GM13976 (cell line): ENCODE measurements around the gene HBP1.

Experiments
- DNase-seq: peaks from one replicate; pipeline ENCODE4 v3.0.0; 2012; ENCODE audit warnings: low spot score
- CTCF ChIP-seq: IDR thresholded peaks from 2 replicates; pipeline ENCODE4 v1.5.1; 2012; ENCODE audit warnings: borderline replicate concordance, mild to moderate bottlenecking; ENCODE audit not compliant: insufficient read depth; ENCODE audit errors: extremely low read depth, missing control alignments, control extremely low read depth
- in situ Hi-C: fragments of 300-500 bp; cut with MboI; formaldehyde crosslinking; loops from one replicate; pipeline ENCODE4 v1.12.0; 2022; ENCODE audit warnings: low sequenced_read_pairs, mixed read lengths, inconsistent platforms; ENCODE audit not compliant: unreplicated experiment

The HBP1 gene

DNA sequence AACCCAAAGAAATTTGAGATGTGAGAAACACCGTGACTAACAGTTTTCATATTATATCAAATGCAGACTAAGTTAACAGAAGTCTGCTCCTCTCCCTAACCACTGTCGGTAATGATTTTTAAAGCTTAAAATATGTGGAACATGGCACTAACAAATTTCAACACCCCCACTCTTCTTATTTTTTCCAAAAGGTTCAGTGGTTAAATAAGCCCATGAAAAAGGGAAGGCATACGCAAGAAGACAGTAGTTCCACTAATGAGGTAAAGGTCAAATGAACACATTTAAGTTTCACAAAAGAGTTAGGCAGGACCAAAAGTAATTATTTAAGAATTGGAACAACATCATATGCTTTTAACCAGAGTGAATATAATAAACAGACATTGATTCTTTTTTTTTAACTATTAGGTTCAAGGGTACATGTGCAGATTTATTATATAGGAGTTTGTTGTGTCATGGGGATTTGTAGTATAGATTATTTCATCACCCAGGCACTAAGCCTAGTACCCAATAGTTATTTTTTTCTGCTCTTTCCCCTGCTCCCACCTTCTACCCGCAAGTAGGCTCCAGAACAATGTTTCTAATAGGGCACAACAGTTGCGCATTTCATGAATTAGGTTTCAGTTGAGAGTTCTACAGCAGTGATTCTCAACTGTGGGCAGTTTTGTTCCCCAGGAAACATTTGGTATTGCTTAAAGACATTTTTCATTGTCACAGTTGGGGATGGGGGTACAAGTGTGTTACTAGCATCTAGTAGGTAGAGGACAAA is 79.9 kb downstream of the HBP1 start:
- no peak for TF ChIP-seq CTCF
- in situ Hi-C loops, result no loop called here
- DNase-seq, result no peak

DNA sequence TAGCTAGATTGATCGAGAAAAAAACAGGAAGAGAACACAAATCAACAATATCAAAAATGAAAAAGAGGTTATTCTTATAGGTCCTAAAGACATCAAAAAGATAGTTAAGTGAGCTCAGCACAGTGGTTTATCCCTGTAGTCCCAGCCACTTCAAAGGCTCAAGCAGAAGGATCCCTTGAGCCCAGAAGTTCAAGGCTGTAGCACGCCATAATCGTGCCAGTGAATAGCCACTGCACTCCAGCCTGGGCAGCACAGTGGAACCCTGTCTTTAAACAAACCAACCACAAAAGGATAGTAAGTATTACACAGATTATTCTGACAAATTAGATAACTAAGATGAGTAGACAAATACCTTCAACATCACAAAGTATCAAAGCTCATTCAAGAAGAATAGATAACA is 83.2 kb downstream of the HBP1 start:
- no peak for TF ChIP-seq CTCF
- in situ Hi-C loops, result no loop called here

More for the DNA sequence above, 83.2 kb downstream of the HBP1 start:
- DNase-seq, result no peak
